Pancreas (tissue), 10 donors: ENCODE measurements around the gene ALK. TPM values are rescaled to one million over a fixed set of nuclear protein-coding genes. Genes with fewer than 3 reads are reported as not detected.

Experiments
- ATAC-seq, 4 donors: fragments of 200-7000 bp; cut with Tn5 transposase; one replicate each; pipeline versions ENCODE4 v1.8.0 to v1.9.1; 2020; ENCODE audit warnings: mild to moderate bottlenecking in 4 of 4, moderate library complexity in 4 of 4
- DNase-seq, 6 donors: peaks; one replicate each; pipeline ENCODE4 v3.0.0-alpha.2; 2020
- FAIRE-seq: peaks from 2 replicates; lab custom pipeline; 2012; peaks lifted over from hg19 to GRCh38; lab: Jason Lieb, UNC
- H3K27ac ChIP-seq, 4 donors: fragments of 200-600 bp; sonication (generic); 1 replicate in 3 of 4; 2 replicates in 1 of 4; pipeline versions ENCODE4 v1.5.0 to v1.8.0; 2020
- H3K27me3 ChIP-seq, 4 donors: fragments of 200-600 bp; one replicate each; pipeline ENCODE4 v1.8.0; 2021
- H3K36me3 ChIP-seq, 3 donors: fragments of 200-600 bp; sonication (generic) in 1 of 3; one replicate each; pipeline versions ENCODE4 v1.5.0 to v1.8.0; 2020 to 2021
- H3K4me1 ChIP-seq, 3 donors: fragments of 200-600 bp; one replicate each; pipeline ENCODE4 v1.8.0; 2021
- H3K4me3 ChIP-seq, 4 donors: fragments of 200-600 bp; sonication (generic) in 2 of 4; one replicate each; pipeline versions ENCODE4 v1.5.0 to v1.8.0; 2020 to 2021
- H3K9me3 ChIP-seq, 4 donors: fragments of 200-600 bp; one replicate each; pipeline ENCODE4 v1.8.0; 2021
- WGBS, 2 donors: extraction: QIAGEN DNeasy Blood & Tissue Kit; methylation state at CpG; one replicate each; pipeline ENCODE4 v1.1.7; 2013; 5-methylcytosine and 5-hydroxymethylcytosine counted together
- intact Hi-C, 3 donors: fragments of 100-400 bp; cut with DNase I; formaldehyde crosslinking; loops; one replicate each; pipeline versions ENCODE4 v1.11.1 to v1.14.2; 2022
- polyA plus RNA-seq, 2 donors: library from polyadenylated mRNA; stranded (reverse); fragments of 200-250 nt; gene quantifications; one replicate each; pipeline ENCODE4 v1.2.3, GENCODE V29; 2013
- total RNA-seq, 6 donors: library from RNA; stranded (reverse); fragmentation: NEBNext Ultra II Directional in 4 of 6; extraction: Animal tissue kit (Norgen Biotek cat#: 25700) in 4 of 6; gene quantifications; one replicate each; pipeline versions ENCODE4 v1.2.1 to v1.2.4, GENCODE V29; 2021 to 2023
- TF ChIP-seq, protein P1 (sequence below), 4 donors: fragments of 200-600 bp; sonication (generic) in 3 of 4; IDR thresholded peaks; one replicate each; pipeline versions ENCODE4 v1.5.0 to v1.8.0; 2021; ENCODE audit warnings: antibody characterized with exemption in 4 of 4
- donor health status: healthy with polysubstance abuse.
- donor health status: DM: no; HTN: no; CAD: no; lungs with moderate emphysema.
- donor health status: DM: no; HTN: no; CAD: no.
- donor health status: control.
- donor health status: control.
- donor health status: Bipolar disorder and iron deficiency.
- donor health status: DM: yes; HTN: yes; CAD: no.
- donor health status: DM: no; HTN: no; CAD: no.
- donor health status: DM: no; HTN: no; CAD: no.
- donor health status: DM: yes; HTN: yes; CAD: no.

ALK gene
- total and polyA plus RNA-seq, 8 donors: 0.05 to 0.17 (median 0.09) TPM; not detected in 2

DNA sequence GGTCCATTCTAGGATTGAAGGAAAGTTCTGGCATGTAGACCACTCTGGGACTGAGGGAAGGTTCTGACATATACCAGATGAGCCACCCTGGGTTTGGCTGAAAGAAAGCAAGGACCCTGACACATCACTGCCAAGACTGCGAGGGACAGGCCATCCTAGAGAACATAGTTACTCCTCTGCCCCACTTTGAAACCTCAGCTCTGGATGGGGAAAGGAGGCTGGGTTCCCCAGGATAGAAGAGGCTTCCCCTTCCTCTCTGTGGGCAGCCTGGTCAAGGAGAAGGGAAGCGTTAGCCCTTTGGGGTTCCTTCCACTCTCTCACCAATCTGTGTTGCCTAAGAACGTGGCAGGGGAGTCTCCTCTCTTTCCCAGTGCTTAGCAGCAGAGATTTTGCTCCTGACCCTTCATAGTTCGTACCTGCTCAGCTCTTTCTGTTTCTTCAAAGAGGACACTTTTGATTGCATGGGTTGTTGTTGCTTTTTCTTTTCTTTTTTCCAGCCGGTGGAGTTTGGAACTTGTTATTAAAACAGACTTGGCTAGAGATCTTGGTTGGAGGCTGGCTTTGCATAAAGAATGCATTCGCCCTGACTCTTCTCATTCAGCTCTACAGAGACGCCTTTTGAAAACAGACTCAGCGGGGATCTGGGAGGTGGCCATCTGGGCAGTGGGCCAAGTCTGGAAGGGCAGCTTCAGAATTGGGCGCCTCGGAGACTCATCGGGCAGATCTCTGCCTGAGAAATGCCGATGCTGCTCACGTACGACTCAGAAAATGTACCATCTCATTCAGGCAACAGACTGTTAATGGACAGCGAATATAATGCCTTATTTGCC lies 640.1 kb downstream of the ALK start:
- Histone ChIP-seq H3K4me1 (no peaks in the 10 kb centered on the region), H3K27me3 (no peaks in the 10 kb centered on the region), H3K27ac (no peak overlapping the region), H3K9me3 (no peaks in the 10 kb centered on the region), H3K36me3 (no peaks in the 10 kb centered on the region), H3K4me3 (no peak overlapping the region)
- 52% methylated on average over 15 of the region's 15 CpGs for WGBS, 2 donors
- FAIRE-seq: no peak
- TF ChIP-seq, protein P1, sequence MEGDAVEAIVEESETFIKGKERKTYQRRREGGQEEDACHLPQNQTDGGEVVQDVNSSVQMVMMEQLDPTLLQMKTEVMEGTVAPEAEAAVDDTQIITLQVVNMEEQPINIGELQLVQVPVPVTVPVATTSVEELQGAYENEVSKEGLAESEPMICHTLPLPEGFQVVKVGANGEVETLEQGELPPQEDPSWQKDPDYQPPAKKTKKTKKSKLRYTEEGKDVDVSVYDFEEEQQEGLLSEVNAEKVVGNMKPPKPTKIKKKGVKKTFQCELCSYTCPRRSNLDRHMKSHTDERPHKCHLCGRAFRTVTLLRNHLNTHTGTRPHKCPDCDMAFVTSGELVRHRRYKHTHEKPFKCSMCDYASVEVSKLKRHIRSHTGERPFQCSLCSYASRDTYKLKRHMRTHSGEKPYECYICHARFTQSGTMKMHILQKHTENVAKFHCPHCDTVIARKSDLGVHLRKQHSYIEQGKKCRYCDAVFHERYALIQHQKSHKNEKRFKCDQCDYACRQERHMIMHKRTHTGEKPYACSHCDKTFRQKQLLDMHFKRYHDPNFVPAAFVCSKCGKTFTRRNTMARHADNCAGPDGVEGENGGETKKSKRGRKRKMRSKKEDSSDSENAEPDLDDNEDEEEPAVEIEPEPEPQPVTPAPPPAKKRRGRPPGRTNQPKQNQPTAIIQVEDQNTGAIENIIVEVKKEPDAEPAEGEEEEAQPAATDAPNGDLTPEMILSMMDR (IDR thresholded peaks at IDR 0.05): no peak
- peak in 4 of 6 donors; percentile 16 to 67 (median 56) for DNase-seq
- ATAC-seq: peak in 2 of 4 donors; percentile 52 to 62
- intact Hi-C loops: no loop called here

DNA sequence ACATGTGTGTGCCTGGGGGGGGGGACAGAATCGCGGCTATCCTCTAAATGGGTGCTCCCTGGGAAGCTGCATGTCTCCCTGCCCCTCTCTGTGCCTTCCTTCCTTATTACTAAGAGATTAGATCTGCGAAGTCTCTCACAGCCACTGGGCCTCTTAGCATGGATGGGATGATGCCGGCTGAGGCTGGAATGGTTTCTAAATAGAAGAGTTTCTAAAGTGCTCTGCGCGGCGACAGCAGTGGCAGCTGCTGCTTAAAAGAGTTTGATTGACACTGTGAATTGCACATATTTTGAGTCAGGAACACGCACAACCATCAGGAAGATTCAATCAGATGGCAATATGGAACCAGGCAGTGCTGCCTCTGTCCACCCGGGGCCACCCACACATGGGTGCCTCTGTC lies 642.4 kb downstream of the ALK start:
- H3K4me3 ChIP-seq: no peak overlapping the region
- ATAC-seq (no peak), DNase-seq (no peak), FAIRE-seq (no peak)
- no peaks in the 10 kb centered on the region for H3K4me1 ChIP-seq
- no peaks in the 10 kb centered on the region for H3K36me3 ChIP-seq
- no peaks in the 10 kb centered on the region for H3K27me3 ChIP-seq
- TF ChIP-seq, protein P1 (IDR thresholded peaks at IDR 0.05): no peak
- H3K9me3 ChIP-seq: no peaks in the 10 kb centered on the region
- WGBS, 2 donors: 82 to 86% methylated on average over 9 of the region's 9 CpGs
- intact Hi-C loops: no loop called here
- H3K27ac ChIP-seq: no peak overlapping the region

DNA sequence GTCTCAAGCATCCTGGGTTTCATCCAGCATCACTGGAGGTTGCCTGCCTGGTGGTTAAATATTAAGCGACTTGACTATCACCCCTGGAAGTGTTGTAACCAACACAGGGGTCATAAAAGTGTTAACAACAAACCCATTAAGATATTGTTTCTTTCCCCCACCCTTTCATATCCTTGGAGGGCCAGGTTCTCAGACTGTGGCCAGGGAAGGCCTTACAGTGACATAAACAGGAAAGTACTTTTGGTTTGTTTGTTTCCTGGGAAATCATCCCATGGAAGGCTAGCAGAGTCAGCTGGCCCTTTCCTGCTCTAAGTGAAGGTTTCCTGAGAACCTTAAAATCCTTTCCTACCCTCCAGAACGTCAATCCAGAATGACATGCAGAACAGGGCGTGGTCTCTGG lies 645.2 kb downstream of the ALK start:
- Histone ChIP-seq H3K4me1 (no peaks in the 10 kb centered on the region), H3K27me3 (no peaks in the 10 kb centered on the region), H3K36me3 (no peaks in the 10 kb centered on the region), H3K27ac (no peak overlapping the region), H3K9me3 (no peaks in the 10 kb centered on the region), H3K4me3 (no peak overlapping the region)
- TF ChIP-seq, protein P1 (IDR thresholded peaks at IDR 0.05): no peak
- 33 to 40% methylated on average over 3 of the region's 3 CpGs for WGBS, 2 donors
- ATAC-seq (no peak), DNase-seq (no peak), FAIRE-seq (no peak)
- intact Hi-C loops: no loop called here

DNA sequence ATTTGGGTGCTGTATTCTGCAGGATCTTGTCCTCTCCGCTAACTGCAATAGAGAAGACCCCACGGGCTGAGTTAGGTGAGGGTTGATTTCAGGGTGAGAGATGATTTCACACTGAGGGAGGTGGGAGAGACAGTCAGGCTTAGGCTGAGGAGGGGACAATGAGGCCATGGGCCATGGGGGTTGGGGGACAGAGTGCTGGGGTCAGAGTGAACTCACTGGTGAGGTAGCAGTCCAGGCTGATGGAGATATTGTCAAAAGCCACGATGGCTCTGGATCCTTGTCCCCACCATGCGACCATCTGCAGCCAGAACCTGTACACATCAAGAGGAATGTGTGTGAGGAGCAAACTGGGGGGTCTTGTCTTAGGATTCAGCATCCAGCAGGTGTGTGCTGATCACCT lies 646.2 kb downstream of the ALK start:
- no peaks in the 10 kb centered on the region for H3K9me3 ChIP-seq
- FAIRE-seq (no peak), ATAC-seq (no peak), DNase-seq (no peak)
- no peak overlapping the region for H3K4me3 ChIP-seq
- no peak overlapping the region for H3K27ac ChIP-seq
- H3K27me3 ChIP-seq: no peaks in the 10 kb centered on the region
- 85 to 91% methylated on average over 4 of the region's 4 CpGs for WGBS, 2 donors
- H3K36me3 ChIP-seq: no peaks in the 10 kb centered on the region
- no peaks in the 10 kb centered on the region for H3K4me1 ChIP-seq
- TF ChIP-seq, protein P1 (IDR thresholded peaks at IDR 0.05): no peak
- intact Hi-C loops: no loop called here
